ENCODE data around the gene PKP2.

DNA sequence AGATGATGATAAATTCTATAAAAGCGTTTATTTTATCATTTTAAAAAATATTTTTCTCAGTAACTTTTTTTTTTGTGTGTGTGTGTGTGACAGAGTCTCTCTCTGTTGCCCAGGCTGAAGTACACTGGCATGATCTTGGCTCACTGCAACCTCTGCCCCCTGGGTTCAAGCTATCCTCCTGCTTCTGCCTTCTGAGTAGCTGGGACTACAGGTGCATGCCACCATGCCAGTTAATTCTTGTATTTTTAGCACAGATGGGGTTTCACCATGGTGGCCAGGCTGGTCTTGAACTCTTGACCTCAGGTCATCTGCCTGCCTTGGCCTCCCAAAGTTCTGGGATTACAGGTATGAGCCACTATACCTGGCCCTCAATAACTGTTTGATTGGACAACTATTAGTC lies 37.2 kb downstream of the PKP2 start:
- no peak for TF ChIP-seq POLR2AphosphoS5 (IDR thresholded peaks at IDR 0.05; ENCODE audit: insufficient read depth, low read depth, low read length)
- TF ChIP-seq MYC (IDR thresholded peaks at IDR 0.05; ENCODE audit: low read depth, low read length): no peak
- TF ChIP-seq CTCF (IDR thresholded peaks at IDR 0.05; ENCODE audit: extremely low read depth in 1 of 2, insufficient read depth in 1 of 2, low read depth in 1 of 2, low read length in 2 of 2): no peak
- no peak for TF ChIP-seq POLR2A (IDR thresholded peaks at IDR 0.05; ENCODE audit: low read depth, low read length)
- TF ChIP-seq, protein P1, sequence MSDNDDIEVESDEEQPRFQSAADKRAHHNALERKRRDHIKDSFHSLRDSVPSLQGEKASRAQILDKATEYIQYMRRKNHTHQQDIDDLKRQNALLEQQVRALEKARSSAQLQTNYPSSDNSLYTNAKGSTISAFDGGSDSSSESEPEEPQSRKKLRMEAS (IDR thresholded peaks at IDR 0.05; ENCODE audit: insufficient read depth, insufficient read length): no peak
